ENCODE data around the gene MLYCD. TPM values are rescaled to one million over a fixed set of nuclear protein-coding genes. Genes with fewer than 3 reads are reported as not detected.

Gene MLYCD
- total RNA-seq, 1 donor from 2014 or later = 20.1 TPM

GRCh38 chr16:83975590-83976260 lies 76.8 kb downstream of the MLYCD start:
- intact Hi-C loops (cut with DNase I) = no loop called here
- DNase-seq (ENCODE audit: low spot score) = no peak

Other genes with a start within 250 kb of the MLYCD start
- gene HSBP1, start 91.1 kb upstream of the MLYCD start, total RNA-seq = 126 TPM
- 12.6 TPM for gene OSGIN1, start 54.1 kb downstream of the MLYCD start, total RNA-seq
- 2.5 TPM for gene NECAB2, start 69.1 kb downstream of the MLYCD start, total RNA-seq
- gene SLC38A8, start 143.7 kb downstream of the MLYCD start, total RNA-seq = not detected
- 53.2 TPM for gene MBTPS1, start 217.8 kb downstream of the MLYCD start, total RNA-seq
- 17.4 TPM for gene HSDL1, start 246.1 kb downstream of the MLYCD start, total RNA-seq
- gene DNAAF1, start 246.2 kb downstream of the MLYCD start, total RNA-seq = not detected

Data from cardiac septum (tissue), 1 donor.